Neural progenitor cell (in vitro differentiated cells): ENCODE data around the gene ZNF469.

ENCODE experiments used
- EZH2 ChIP-seq: fragments of 200-600 bp; sonication (generic); IDR thresholded peaks from 2 replicates; pipeline ENCODE4 v1.6.1; 2017; ENCODE audit warnings: antibody characterized with exemption, mild to moderate bottlenecking, moderate library complexity
- EZH2phosphoT487 ChIP-seq: fragments of 200-600 bp; sonication (generic); IDR thresholded peaks from 2 replicates; pipeline ENCODE4 v1.6.1; 2017; ENCODE audit warnings: antibody characterized with exemption
- TF ChIP-seq, protein P1 (sequence below): fragments of 200-600 bp; sonication (generic); IDR thresholded peaks from 2 replicates; pipeline ENCODE4 v1.5.1; 2017; ENCODE audit warnings: antibody characterized with exemption, mild to moderate bottlenecking

DNA sequence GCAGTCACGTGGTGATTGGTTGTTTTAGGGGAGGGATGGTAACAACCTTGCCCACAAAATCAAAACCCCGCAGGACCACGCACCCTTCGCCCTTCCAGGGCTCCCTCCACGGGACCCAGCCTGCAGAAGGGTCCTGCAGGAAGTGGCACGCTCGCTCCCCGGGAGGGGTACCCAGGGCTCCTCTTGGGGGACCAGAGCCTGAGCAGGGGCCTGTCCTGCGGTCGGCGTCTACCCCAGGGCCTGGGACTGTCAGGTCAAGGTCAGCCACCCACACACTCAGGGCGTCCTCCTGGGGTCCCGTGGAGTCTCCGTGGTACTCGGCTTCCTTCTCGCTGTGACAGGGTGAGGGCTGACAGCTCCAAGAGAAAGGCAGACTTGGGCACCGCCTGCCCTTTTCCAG is 33.9 kb downstream of the ZNF469 start:
- TF ChIP-seq, protein P1, sequence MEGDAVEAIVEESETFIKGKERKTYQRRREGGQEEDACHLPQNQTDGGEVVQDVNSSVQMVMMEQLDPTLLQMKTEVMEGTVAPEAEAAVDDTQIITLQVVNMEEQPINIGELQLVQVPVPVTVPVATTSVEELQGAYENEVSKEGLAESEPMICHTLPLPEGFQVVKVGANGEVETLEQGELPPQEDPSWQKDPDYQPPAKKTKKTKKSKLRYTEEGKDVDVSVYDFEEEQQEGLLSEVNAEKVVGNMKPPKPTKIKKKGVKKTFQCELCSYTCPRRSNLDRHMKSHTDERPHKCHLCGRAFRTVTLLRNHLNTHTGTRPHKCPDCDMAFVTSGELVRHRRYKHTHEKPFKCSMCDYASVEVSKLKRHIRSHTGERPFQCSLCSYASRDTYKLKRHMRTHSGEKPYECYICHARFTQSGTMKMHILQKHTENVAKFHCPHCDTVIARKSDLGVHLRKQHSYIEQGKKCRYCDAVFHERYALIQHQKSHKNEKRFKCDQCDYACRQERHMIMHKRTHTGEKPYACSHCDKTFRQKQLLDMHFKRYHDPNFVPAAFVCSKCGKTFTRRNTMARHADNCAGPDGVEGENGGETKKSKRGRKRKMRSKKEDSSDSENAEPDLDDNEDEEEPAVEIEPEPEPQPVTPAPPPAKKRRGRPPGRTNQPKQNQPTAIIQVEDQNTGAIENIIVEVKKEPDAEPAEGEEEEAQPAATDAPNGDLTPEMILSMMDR: no peak
- TF ChIP-seq EZH2 (no peak), EZH2phosphoT487 (no peak)
